ENCODE data around the gene STAT5A. TPM values are rescaled to one million over a fixed set of nuclear protein-coding genes. Genes with fewer than 3 reads are reported as not detected.

STAT5A gene
- total RNA-seq, 1 experiment from 2014 or later, result 0.91 TPM

DNA sequence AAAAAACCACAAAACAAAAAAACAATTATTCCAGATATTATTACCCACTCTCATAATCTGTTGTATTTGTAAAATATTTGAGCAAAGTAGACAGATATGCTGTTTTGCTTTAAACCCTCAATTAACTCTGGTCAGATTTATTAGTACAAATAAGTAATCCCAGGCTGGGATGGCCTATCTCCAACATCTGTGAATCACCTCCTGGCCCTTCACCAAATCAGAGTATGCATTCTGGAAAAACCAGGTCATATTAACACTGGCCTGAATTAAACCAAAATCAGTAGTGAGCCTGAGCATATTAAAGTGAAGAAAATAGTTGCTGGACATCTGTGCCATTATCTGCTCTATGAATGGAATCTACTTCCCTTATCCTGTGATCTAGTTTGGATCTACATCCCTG lies 58.9 kb downstream of the STAT5A start:
- peak overlapping the region; percentile 3; the same call in 1 of the 2 replicates for H3K27ac ChIP-seq (ENCODE audit: low read depth, low read length)
- peaks cover 4% of the 10 kb centered on the region; the same call in 1 of the 2 replicates for H3K79me2 ChIP-seq (ENCODE audit: insufficient read depth, low read length)
- peaks cover 11 to 24% of the 10 kb centered on the region in 2 experiments for H3K4me1 ChIP-seq (ENCODE audit: control insufficient read depth in 1 of 2, insufficient read depth in 2 of 2, low read length in 2 of 2)
- ChIA-PET CTCF (no interaction called here), POLR2A (no interaction called here), RAD21 (ENCODE audit: low non-redundant PET in 1 of 2, low total read pairs in 2 of 2, uncharacterized antibody in 2 of 2, unreplicated experiment in 2 of 2) (no interaction called here)
- H3K4me3 ChIP-seq (replicated peaks in 1 of 2; ENCODE audit: low read depth in 1 of 2, low read length in 2 of 2), result no peak overlapping the region
- no peaks in the 10 kb centered on the region for H3K9me2 ChIP-seq (ENCODE audit: insufficient read depth)
- H3K9ac ChIP-seq (ENCODE audit: low read length), result no peak overlapping the region
- TF ChIP-seq TCF7L2 (IDR thresholded peaks at IDR 0.05; ENCODE audit: borderline replicate concordance, extremely low read depth, insufficient read depth, insufficient read length), result no peak
- TF ChIP-seq FOSL1 (IDR thresholded peaks at IDR 0.05; ENCODE audit: low read depth), result peak; percentile 79
- no peak for TF ChIP-seq POLR2AphosphoS5 (IDR thresholded peaks at IDR 0.05; ENCODE audit: low read depth, low read length)
- no peak for TF ChIP-seq ZNF274 (IDR thresholded peaks at IDR 0.05; ENCODE audit: low read depth, low read length)
- TF ChIP-seq CEBPB (IDR thresholded peaks at IDR 0.05; ENCODE audit: low read depth), result no peak
- no peak for TF ChIP-seq SRF (IDR thresholded peaks at IDR 0.05; ENCODE audit: low read depth)
- no peak for TF ChIP-seq ZBTB33 (IDR thresholded peaks at IDR 0.05; ENCODE audit: extremely low read depth, insufficient replicate concordance, low read length)
- TF ChIP-seq POLR2A (IDR thresholded peaks at IDR 0.05; ENCODE audit: borderline replicate concordance, extremely low read depth, insufficient read depth, insufficient read length), result no peak
- TF ChIP-seq JUND (IDR thresholded peaks at IDR 0.05), result peak; percentile 64
- no peak for TF ChIP-seq ZFX (IDR thresholded peaks at IDR 0.05)
- TF ChIP-seq, protein P1, sequence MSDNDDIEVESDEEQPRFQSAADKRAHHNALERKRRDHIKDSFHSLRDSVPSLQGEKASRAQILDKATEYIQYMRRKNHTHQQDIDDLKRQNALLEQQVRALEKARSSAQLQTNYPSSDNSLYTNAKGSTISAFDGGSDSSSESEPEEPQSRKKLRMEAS (IDR thresholded peaks at IDR 0.05), result no peak
- TF ChIP-seq CTCF (IDR thresholded peaks at IDR 0.05 in 2 of 3, conservative IDR thresholded peaks at IDR 0.05 in 1 of 3; ENCODE audit: borderline replicate concordance in 1 of 3, insufficient read depth in 1 of 3, low read depth in 2 of 3, low read length in 2 of 3), result no peak
- TF ChIP-seq YY1 (IDR thresholded peaks at IDR 0.05; ENCODE audit: extremely low read depth, insufficient replicate concordance, low read depth, low read length), result no peak
- no peak for TF ChIP-seq RAD21 (IDR thresholded peaks at IDR 0.05; ENCODE audit: low read depth)
- peak; percentile 47; the same call in 1 of the 2 replicates for TF ChIP-seq SP1 (IDR thresholded peaks at IDR 0.05; ENCODE audit: low read depth)
- H3K27me3 ChIP-seq (ENCODE audit: insufficient read depth, low read length), result no peaks in the 10 kb centered on the region
- intact Hi-C loops (cut with micrococcal nuclease), result no loop called here
- peak overlapping the region; percentile 57 for H3K4me2 ChIP-seq (ENCODE audit: low read length)
- H3K9me3 ChIP-seq (ENCODE audit: control insufficient read depth in 1 of 2, insufficient read depth in 1 of 2, low read depth in 1 of 2, low read length in 2 of 2), result no peaks in the 10 kb centered on the region
- ATAC-seq (no peak), DNase-seq (ENCODE audit: low read depth, low spot score) (peak; percentile 22)
- no peak overlapping the region for H2AFZ ChIP-seq (ENCODE audit: low read depth, low read length, poor library complexity, severe bottlenecking)
- no peaks in the 10 kb centered on the region for H4K20me1 ChIP-seq (ENCODE audit: insufficient read depth)
- BruUV-seq (replicated peaks), result no TSS peak
- peaks cover 3 to 12% of the 10 kb centered on the region in 2 experiments; a peak in 2 of 4 replicates for H3K36me3 ChIP-seq (ENCODE audit: control insufficient read depth in 1 of 2, insufficient read depth in 2 of 2, low read length in 2 of 2)
